Amniotic epithelial cell (primary cell): ENCODE data around the gene PISD.
"Not testable (repeated sequence)": the region's sequence is repeated elsewhere in the genome, so short reads cannot be mapped to it uniquely, and the experiment has no call there.

ENCODE experiments used
- DNase-seq: peaks from one replicate; pipeline ENCODE4 v3.0.0-alpha.2; 2010; ENCODE audit warnings: low read depth

PISD gene

DNA sequence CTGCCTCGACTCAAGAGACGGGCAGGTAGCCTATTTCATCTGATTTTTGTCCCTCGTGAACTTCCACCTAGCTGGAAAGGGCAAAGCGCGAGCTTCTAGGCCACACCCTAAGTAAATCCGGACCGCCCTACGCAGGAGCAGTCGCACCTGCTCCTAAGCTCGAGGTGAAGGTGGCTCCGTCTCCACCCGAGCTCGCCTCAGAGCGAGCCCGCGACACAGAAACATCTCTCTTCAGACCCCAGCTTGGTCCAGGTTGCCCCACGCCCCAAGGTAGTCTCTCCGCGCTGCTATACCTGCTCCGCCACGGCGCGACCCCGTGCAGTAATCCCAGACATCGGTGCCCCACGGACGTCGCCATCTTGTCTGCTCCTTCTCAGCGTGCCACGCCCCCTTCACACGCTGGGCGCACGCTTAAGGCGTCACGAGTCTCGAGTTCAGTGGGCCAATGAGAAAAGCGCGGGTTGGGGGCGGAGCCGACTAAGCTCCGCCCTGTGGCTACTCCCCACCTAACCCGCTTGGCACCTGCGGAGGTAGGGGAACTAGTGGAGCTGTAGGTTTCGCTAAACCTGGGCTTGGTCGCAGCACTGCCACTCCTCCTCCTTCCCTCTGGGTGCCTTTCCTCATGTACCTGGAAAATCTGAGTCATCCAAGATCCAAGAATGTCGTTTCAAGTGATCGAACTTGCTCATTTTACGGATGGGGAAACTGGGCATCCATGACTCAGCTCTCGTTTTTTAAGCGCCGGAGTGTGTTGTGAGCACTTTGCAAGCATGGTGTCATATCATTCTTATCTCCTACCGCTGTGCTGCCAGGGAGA is at the start of gene PISD:
PISD (minus strand) TSS at position 365 of the 817 bp plus-strand sequence; CDS start at position 358, 7 bp downstream.
- peak; percentile 89 for DNase-seq

DNA sequence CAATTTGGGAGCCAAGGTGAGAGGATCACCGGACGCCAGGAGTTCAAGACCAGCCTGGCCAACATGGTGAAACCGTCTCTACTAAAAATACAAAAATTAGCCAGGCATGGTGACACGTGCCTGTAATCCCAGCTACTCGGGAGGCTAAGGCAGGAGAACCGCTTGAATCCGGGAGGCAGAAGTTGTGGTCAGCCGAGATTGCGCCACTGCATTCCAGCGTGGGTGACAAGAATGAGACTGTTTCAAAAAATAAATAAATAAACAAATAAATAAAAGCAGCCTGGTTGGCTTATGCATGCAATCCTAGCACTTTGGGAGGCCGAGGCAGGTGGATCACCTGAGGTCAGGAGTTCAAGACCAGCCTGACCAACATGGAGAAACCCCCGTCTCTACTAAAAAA is 49.2 kb upstream of the PISD start:
- peak; percentile 47 for DNase-seq

DNA sequence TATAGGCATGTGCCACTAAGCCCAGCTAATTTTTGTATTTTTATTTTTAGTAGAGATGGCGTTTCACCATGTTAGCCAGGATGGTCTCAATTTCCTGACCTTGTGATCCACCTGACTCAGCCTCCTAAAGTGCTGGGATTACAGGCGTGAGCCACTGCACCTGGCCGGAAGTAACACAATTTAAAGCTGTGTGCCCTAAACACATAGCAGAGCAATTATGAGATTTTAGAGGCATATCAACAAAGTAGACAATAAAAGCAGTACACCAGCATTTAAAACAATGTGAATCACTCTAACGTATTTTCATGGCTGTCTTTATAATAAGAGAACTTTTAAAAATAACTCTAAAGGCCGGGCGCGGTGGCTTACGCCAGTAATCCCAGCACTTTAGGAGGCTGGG is 45.5 kb upstream of the PISD start:
- DNase-seq, result no peak

DNA sequence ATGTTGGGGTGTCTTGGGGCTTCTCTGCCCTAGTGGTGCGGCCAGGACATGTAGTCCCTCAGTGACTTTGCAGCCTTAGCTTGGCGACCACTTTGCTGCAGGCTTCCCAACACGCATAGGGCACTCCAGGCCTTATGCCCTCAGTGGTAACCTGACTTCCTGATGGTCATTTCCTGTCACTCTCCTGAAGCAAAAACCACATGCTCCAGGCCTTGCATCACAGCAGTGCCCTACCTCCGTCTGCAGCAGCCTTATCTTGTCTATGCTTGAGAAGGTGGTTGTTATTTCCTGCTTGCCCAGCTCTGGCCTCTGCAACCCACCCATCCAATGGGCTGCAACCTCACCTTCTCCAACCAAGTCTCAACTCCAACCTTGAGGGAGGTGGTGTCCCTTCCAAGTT is 33.4 kb upstream of the PISD start:
- DNase-seq, result peak; percentile 37

DNA sequence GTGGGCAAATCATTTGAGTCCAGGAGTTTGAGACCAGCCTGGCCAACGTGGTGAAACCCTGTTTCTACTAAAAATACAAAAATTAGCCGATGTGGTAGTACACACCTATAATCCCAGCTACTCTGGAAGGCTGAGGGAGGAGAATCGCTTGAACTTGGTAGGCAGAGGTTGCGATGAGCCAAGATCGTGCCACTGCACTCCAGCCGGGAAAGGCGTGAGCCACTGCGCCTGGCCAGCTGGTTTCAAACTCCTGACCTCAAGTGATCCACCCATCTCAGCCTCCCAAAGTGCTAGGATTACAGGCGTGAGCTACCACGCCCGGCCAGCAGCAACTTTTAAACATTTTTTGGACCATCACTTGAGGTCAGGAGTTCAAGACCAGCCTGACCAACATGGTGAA is 32.0 kb upstream of the PISD start:
- DNase-seq, result not testable (repeated sequence)

DNA sequence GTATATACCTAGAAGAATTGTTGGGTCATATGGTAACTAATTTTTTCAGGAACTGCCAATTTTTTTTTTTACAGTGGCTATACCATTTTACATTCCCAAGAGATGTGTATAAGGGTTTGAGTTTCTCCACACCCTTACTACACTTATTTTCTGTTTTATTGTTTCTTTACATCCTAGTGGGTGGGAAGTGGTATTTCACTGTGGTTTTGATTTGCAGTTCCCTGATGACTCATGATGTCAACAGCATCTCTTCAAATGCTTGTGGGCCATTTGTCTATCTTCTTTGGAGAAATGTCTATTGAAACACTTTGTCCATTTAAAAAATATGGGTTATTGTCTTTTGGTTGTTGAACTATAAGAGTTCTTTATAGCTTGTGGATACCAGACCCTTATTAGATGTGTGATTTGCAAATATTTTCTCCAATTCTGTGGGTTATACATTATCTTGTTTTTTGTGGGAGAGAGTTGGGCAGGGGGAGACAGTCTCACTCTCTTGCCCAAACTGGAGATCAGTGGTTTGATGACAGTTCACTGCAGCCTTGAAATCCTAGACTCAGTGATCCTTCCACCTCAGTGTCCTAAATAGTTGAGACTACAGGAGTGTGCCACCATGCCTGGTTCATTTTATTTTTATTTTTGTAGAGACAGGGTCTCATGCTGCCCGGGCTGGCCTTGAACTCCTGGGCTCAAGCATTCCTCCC is 30.3 kb upstream of the PISD start:
- peak; percentile 42 for DNase-seq

DNA sequence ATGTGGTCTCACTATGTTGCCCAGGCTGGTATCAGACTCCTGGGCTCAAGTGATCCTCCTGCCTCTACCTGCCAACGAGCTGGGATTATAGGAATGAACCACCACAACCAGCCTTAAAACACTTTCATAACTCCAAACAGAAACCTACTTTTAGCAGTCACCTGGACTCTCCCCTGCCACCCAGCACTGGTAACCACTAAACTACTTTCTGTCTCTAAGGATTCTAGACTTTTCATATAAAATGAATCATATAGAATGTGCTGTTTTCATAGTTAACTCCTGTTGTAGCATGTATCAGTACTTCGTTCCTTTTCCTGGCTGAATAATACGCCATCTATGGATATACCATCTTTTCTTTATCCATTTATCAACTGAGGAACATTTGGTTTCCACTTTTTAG is 29.4 kb upstream of the PISD start:
- no peak for DNase-seq

DNA sequence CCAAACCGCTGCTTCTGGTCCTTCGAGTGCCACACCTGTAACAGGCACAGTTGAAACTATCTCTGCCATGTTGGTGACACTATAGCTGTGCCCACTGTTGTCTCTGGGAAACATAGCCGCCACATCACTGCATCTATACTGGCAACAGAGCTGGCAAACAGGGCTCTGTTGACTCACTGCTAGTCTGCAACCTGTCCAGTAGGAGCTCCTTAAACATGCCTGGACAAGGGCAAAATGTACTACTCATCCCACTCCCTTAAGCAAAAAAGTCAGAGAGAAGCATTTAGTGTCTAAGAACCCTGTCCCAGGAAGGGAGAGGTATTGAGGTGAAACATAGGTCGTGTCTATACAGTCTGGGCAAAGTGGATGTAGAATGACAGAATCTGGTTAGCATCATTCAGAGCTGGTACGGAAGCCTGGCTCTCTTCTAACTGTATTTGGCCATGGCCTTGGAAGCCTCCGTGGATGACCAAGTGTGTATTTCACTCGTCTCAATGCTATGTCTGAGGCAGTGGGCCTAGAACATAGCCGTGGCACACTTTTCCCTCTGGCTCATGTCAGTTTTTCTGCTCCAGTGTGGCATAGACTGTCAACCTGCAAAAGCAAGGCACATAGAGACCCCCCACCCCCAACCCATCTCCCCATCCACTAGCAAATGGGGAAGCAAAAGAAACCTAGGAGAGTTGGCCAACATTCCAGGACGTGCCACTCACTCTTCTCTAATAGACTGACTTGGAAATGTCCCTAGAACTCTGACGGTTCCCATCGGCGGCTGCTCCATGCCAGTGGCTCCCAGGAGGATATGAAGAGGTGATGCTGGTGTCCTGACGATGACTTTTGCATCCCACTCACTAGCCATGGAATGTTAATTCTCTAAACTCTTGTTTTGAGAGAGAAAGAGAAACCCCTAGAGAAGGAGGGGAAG is 21.4 kb upstream of the PISD start:
- no peak for DNase-seq

DNA sequence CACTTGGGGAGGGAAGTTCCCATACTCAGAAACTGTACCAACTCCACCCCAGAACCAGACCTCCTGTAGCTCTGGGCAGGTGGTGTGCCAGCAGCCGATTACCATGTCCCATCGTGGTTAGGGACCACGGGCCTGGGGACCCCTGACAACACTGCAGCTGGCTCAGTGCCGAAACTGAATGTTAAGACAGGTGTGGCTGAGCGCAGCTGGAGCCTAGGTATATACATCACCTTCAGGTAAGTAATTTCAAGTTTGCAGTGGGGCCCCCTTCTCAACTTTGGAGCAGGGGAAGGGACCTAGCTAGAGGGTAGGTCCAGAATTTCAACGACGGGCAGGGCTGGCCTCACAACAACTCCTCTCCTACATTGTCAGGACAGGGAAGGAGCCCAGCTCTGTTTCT is 20.7 kb upstream of the PISD start:
- DNase-seq, result no peak

DNA sequence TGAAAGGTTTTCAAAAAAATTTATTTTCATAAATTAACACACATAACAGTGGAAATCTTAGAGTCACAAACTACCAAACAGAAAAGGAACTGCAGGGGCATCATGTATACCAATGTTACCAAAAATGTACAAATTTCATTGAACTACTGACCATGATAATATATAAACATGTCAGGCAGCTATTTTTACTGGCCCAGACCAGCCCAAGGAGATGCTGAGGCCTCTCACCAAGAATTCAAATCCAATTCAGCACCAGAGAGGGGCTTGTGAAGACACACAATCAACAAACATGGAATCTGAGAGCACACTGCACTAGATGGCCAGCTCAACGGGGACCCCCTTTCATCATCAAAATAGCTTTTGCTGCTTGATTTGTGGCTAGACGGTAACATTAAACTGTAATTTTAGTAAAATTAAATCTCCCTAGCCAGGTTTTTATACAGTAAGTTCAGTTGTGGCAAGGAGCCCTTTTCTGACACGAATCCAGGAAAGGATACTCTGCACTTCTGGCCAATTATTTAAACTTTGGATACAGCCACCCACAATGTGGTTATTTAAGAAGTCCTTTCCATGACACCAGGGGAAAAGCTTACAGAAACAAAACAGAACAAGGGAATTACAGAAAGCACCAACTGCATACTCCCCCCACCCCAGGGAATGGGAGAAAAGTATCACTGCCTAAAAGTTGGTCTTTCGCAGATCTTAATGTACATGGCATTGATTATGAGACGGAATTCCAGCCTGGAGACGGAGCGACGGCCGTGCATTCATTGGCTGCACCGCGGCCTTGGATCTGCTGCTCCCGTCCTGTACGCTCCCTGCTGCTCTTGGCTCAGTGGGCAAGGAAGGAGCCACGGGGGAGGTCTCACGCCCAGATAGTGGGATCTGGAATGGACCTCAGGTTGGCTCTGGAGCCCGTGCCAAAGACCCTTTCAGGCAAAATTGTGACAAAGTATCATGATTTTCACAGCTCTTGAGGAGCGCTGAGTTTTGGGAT is 19.6 kb upstream of the PISD start:
- no peak for DNase-seq

DNA sequence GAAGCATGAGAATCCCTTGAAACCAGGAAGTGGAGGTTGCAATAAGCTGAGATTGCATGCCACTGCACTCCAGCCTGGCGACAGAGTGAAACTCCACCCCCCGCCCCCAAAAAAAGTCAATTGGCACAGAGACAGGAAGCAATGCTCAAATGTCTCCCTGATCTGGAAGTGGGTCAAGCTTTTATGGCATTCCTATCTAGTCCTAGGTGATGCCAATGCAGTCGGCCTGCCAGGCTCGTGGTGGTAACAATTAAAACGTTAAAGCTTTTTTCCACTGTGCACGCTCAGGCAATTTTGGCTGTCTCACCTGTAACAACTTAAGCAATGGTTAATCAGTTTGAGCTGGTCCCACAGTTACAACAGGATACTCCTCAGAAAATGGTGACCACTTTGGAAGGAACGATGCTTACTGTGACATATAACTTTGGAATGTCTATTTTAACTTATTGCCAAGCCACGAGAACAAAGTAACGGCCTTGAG is 18.9 kb upstream of the PISD start:
- peak; percentile 48 for DNase-seq

DNA sequence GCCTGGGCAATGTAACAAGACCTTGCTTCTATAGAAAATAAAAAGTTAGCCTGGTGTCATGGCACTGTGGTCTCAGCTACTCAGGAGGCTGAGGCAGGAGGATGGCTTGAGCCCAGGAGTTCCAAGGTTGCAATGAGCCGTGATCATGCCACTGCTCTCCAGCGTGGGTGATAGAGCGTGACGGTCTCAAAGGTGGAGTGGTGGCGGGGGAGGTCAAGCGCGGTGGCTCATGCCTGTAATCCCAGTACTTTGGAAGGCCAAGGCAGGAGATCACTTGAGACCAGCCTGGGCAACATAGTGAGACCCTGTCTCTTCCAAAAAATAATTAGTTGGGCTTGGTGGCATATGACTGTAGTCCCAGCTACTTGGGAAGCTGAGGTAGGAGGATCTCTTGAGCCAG is 16.7 kb upstream of the PISD start:
- no peak for DNase-seq

DNA sequence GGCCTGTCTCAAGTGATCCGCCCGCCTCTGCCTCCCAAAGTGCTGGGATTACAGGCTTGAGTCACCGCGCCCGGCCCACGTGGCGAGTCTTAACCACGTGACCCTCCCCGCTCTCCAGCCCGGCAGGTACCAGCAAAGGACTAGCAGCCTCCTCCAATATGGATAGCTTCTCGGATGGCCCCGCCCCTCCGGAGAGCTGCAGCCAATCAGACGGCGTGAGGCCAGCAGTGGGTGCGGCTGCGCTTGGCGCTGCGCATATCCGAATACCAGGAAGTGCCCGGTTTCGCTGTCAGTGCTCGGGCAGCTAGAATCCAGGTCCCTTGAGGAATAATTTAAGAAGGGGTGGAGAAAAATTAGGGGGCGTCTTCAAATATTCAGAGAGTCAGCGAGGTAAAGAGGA is 14.7 kb upstream of the PISD start:
- peak; percentile 96 for DNase-seq

DNA sequence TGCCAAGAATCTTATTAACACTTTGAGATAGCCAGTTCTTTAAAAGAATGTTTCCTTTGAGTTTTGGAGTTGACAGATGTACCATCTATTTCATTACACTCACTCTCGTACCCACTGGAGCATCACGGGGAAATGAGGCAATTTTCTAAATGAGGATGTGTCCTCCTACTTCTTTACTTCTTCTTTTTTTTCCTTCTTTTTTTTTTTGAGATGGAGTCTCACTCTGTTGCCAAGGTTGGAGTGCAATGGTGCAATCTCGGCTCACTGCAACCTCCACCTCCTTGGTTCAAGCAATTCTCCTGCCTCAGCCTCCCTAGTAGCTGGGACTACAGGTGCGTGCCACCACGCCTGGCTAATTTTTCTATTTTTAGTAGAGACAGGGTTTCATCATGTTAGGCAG is 12.2 kb upstream of the PISD start:
- not testable (repeated sequence) for DNase-seq

DNA sequence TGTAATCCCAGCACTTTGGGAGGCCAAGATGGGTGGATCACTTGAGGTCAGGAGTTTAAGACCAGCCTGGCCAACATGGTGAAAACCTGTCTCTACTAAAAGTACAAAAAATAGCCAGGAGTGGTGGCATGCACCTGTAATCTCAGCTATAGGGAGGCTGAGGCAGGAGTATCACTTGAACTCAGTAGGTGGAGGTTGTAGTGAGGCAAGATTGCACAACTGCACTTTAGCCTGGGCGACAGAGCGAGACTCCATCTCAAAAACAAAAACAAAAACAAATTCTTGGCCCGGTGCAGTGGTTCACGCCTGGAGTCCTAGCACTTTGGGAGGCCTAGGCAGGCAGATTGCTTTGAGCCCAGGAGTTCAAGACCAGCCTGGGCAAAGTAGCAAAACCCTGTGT is 6.8 kb upstream of the PISD start:
- DNase-seq, result not testable (repeated sequence)

DNA sequence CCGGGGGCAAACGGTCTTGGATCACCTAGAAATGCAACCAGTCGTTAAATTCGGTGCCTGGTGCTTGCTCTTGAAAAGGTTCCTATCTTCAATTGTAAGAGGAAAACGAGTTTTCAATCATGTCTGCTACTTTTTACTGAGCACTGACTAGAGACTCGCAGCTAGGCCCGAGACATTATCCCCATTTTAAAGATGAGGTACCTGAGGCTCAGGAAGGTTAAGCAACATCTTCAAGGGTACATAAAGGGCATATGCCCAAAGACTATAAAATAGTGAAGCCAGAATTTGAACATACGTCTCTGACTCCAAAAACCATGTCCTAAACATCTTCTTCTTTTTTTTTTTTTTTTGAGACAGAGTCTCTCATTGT is 638 bp upstream of the PISD start:
- no peak for DNase-seq

DNA sequence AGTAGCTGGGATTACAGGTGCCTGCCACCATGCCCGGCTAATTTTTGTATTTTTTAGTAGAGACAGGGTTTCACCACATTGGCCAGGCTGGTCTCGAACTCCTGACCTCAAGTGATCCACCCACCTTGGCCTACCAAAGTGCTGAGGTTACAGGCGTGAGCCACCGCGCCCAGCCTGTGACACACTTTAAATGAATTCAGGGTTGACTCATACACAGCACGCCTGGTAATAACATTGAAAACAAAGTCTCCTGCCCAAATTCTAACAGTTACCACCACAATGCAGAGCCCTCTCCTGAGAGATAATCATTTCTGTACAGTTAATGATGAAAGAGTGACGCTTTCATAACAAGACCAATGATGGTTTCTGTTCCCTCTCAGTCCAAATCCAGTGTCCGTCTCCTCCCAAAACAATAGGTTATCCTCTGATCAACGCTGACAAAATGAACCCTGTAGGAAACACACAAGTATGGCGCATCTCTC is 1.1 kb downstream of the PISD start:
- peak; percentile 75 for DNase-seq

DNA sequence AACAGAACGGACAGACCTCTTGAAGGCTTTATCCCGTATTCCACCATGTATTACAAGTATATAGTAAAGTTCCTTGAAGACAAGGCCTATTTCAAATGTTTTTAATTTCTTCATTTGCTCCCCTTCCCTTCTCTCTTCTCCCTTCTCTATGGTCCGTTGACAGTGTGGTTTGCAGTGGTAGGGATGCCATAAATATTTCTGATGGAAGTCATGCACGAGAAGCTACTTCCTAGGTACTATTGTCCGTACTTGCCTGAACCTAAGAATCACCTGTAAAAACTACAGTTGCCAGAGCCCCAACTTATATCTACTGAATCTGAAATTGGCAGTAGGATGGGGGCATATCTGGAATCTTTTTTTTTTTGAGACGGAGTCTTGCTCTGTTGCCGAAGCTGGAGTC is 2.8 kb downstream of the PISD start:
- DNase-seq, result no peak

DNA sequence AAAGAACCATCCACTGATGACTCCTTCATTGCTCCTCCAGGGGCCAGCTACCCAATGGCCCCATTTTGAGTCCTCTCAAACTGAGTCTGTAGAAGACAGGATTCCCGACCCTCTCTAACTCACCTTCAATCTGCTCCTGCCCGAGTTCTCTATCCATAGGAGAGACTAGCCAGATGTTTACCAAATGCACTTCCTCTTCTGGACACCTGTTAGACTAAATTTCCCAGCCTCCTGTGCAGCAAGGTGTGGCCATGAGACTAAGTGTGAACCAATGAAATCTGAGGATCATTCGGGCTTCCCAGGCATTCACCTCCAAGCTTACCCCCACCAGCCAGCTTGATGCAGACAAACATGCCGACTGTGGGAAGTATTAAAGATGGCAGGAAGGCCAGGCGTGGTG is 7.6 kb downstream of the PISD start:
- DNase-seq, result no peak

DNA sequence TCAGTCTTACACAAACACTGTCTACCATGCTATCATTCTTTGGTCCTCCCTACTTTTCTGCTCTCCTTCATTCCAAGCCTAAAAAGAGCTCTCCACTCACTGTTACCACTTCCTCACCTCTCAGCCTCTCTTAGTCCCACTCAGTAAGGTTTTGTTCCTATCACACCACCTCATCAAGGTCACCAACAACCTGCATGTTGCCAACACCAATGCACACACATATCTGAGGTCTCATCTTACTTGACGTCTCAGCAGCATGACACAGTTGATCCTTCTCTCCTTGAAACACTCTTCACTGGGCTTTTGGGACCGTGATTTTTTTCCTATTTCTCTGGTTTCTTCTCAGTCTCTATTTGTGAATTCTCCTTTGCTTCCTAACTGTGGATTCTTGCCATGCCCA is 8.1 kb downstream of the PISD start:
- no peak for DNase-seq
